DMS114 treated with DMSO at 0.1 percent for 48 hours (cell line): ENCODE results near the gene HAGH.
A peak's percentile ranks its signal among the peaks of the same experiment; 100 is the strongest.
"Not testable (repeated sequence)": the region's sequence is repeated elsewhere in the genome, so short reads cannot be mapped to it uniquely, and the experiment has no call there.

ENCODE experiments used
- DNase-seq: peaks from one replicate; lab custom pipeline; 2025; ENCODE audit not compliant: unreplicated experiment; lab: John Stamatoyannopoulos, UW

Gene HAGH

DNA sequence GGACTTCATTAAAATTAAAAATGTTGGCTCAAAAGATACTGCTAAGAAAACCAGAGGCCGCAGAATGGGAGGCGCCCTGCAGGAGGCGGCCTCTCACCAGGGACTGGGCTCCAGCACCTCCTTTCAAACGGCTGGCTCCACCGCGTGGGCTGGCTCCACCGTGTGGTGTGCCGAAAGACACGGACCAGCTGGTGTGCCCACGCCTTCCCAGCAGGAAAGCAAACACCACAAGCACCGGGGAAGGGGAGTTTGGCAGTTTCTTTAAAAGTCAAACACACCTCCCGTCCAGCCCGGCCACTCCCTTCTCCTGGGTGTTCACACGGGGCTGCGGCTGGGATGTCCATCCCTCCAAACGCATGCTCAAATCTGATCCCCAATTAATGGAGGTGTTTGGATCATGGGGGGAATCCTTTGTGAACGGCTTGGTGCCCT lies 13.9 kb downstream of the HAGH start:
- DNase-seq, result peak; percentile 31

DNA sequence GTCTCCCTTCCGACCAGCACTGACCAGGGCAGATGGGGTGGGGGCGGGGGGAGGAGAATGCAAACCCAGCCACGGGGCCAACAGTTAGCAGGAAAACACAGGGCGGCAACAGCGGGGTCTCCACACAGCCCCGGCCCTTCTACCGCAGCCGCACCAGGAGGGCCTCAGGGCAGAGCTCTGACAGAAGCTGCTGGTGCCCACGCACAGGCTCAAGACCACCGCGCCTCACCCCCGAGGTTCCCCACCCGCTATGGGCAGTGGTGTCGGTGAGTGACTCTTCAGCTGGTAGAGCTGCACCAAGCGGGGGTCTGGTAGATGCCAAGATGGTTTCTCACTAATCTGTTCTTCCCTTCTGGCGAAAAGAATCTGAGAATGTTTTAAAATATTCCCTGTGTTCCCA lies 16.1 kb downstream of the HAGH start:
- DNase-seq, result no peak

DNA sequence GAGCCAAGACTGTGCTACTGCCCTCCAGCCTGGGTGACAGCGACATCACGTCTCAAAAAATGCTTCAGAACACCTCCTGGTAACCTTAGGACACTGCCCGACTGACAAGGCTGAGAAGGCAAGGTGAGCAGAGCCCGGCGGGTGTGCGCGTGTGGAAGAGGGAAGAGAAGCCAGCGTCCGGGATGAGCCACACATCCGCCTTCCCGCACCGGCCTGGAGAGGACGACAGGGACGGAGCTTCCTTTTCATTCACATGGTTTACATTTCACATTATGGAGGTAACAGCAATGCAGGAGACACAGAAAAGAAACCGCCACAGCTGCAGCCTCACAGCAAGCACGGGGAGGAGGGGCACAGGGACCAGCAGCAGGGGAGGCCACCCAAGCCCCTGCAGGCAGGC lies 16.5 kb downstream of the HAGH start:
- no peak for DNase-seq

DNA sequence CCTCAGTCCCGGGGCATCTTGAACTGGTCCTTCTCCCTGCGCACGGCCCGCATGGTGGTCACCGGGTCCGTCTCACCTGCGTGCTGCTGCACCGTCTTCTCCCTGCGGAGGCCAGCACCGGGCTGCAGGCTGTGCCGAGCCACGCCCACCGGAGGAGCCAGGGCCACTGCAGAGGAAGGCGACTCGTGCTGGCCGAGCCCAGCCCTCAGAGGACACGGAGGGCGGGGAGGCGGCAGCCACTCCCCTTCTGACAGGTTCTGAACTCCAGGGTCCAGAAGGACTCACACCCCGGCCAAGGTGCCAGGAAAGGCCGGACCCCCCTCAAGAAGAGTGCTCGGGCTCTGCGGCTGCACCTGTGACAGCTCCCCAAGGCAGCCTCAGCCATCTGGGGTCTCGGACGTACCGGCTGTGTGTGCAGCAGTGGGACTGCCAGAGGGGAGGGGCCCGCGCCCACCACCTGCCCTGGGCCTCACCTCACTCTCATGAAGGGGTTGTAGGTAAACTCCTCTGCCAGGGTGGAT lies 17.3 kb downstream of the HAGH start:
- no peak for DNase-seq

DNA sequence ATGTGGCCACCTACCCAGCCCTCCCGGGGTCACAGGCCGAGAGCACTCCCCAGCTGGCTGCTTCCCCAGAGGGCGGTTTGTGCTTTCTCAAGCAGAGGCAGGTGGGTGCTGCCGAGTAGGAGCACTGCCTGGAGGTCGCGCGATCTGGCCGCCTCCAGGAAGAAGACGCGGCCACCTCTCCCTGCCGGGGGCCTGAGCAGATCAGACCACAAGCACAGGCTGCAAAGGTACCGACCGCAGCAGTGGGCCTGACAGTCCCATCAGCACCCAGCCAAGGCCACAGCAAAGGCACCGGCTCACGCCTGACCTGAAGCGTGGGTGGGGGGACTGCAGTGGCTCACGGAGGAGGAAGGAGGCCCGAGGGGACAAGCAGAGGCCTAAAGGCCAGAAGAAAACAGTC lies 17.9 kb downstream of the HAGH start:
- no peak for DNase-seq

DNA sequence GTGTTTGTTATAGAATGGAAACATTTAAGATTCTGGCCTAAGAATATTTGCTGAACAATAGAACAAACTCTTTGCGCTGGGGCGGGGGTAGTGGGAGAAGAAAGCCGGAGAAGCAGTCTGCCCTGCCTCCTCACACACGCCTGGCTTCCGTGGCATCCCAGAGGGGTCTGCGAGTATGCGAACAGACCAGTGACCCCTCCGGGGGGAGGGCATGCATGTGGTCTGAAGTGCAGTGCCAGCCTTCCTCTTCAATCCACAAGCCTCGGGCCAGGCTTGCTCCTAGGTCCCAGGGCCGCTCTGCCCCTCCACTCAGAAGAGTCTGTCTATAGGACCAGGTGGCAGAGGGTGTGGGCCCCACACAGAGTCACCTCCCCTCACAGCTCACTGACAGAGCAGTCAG lies 19.0 kb downstream of the HAGH start:
- DNase-seq, result no peak

DNA sequence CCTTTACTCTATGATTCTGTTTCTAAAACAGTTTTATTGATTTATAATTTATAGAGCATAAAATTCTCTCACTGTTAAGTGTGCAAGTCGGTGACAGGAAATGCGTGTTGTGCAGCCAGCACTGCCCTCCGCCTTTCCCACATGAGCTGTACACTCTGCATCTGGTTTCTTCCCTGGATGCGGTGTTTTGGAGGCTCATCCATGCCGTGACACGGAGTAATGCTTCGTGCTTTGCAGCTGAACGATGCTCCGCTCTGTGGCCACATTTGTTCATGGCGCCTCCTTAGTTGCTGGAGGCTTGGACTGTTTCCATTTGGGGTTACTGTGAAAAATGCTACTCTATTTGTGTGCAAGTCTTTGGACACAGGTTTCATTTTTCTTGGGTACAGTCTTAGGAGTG lies 25.9 kb downstream of the HAGH start:
- DNase-seq, result no peak

DNA sequence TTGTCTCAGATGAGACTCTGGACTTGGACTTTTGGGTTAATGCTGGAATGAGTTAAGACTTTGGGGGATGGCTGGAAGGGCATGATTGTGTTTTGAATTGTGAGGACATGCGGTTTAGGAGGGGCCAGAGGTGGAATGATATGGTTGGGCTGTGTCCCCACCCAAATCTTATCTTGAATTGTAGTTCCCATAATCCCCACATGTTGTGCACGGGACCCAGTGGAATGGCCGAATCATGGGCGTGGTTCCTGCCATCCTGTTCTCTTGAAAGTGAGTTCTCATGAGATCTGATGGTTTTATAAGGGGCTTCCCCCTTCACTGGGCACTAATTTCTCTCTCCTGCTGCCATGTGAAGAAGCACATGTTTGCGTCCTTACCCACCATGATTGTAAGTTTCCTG lies 27.4 kb downstream of the HAGH start:
- not testable (repeated sequence) for DNase-seq

DNA sequence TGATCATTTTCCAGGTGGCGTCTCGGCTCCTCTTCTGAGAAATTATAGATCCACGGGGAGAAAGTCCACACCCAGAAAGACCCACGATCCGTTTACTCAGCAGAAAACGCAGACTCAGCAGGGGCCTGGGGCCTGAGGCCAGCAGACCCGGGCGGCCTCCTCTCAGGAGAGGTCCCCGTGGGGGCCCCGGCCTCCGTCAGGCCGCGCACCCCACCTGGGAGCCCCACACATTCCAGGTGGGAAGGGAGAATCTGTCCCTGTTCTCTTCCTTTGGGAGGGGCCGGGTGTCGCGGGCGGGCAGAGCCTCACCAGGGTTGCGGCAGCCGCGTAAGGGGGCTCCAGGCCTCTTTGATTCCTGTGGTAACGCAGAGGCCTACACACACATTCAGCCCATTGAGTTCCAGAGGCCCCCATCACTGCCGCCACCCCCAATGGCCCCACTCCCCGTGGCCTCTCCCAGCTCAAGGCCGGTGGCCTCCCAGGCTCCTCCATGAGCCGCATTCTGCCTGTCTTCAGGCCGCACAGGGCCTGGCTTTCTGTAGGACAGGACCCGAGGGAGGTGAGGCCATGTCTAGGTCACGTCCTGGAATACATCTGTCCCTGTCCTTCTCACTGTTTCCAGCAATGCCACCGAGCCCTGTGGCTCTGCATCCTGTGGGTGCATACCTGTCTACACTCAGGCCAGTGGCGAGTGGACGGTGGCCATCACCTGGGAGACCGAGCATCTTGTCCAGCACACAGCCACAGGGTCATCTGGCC lies 31.5 kb downstream of the HAGH start:
- no peak for DNase-seq

DNA sequence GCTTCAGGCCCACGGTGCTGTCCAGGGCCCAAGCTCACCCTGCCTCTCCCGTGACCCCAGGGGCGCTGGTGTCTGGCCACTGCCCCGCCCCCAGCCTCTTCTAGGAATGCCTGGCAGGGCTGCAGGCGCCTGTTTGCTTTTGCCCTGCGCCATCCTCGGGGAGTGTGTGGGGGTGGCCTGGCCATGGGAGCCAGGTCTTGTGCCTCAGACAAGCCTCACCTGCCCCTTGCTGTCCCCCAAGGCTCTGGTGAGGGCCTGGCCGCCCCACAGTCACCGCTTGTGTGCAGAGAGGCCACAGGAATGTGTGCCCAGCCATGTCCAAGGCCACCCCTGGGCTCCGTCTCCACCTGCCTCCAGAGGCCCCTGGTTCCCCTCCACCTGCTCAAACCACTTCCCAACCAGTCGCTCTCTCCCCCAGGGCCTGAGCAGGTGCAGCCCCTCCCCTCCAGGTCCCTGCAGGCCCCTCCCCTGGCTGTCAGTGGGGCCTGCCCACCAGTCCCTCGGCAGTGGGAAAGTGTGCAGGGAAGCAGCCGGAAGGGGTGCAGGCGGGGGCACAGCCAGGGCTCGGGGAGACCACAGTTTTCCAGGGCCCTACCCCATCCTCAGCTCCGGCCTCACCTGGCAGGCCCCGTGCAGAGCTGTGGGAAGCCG lies 32.3 kb downstream of the HAGH start:
- no peak for DNase-seq

DNA sequence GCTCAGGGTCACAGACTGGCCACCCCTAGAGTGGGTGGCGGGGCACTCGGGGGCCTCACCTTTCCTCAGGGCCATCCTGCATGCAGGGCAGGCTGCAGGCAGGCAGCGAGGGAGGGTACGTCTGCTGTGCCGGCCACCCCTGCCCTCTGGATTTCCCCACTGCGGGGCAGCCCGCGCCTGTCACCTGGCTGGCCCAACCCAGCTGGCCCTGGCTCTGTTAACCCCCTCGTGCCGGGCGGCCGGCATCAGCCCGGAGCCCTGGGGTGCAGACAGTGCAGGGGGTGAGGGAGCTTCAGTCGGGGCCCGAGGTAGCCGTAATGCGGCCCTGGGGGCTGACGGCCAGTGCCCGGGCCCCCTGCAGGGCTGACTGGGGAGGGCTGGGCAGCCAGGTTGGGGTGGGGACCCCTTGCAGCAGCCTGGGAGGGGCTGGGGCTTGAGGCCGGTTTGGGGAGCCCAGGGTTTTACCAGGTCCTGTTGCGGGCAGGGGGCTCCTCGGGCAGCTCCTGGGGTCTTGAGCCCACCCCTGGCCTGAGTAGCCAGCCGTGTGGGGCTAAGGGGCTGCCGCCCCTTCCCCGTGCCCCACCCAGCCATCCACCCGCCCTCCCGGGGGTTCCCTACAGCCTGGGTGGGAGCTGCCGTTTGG lies 32.9 kb downstream of the HAGH start, which contains the start of gene IGFALS:
IGFALS (minus strand) TSS at position 128 of the 643 bp plus-strand sequence; CDS start at position 75, 53 bp downstream.
- DNase-seq, result no peak

DNA sequence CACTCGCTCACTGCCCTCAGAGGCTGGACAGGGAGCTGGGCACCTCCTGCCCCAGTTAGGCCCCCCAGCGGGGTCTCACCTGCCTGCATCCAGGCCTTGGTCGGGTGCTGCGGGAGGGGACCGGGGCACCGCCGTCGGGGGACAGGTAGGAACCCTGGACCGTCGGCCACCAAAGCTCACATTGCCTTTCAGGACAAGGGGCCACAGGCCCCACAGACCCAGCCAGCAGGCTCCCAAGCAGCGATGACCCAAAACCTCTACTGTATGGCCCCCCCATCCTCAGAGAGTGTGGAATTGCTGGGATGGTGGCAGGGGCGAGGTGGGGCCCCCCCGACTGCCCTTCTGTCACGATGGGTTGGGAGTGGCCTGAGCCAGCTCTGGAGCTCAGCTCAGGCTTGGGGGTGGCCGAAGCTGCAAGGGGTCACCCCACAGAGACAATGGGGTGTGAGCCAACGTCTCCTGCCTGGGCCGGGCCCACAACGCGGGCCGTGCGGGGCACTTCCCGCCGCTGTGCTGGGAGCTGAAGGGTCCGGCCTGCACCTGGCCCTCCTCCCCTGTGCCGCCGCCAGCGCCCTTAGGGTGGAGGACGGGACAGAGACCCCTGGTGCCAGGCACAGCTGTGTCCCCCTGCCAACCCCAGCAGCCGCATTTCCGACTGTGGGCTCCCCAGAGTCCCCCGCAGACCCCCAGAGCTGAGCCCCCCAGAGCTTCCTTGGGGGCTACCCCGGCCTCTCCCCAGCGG lies 33.6 kb downstream of the HAGH start:
- no peak for DNase-seq

DNA sequence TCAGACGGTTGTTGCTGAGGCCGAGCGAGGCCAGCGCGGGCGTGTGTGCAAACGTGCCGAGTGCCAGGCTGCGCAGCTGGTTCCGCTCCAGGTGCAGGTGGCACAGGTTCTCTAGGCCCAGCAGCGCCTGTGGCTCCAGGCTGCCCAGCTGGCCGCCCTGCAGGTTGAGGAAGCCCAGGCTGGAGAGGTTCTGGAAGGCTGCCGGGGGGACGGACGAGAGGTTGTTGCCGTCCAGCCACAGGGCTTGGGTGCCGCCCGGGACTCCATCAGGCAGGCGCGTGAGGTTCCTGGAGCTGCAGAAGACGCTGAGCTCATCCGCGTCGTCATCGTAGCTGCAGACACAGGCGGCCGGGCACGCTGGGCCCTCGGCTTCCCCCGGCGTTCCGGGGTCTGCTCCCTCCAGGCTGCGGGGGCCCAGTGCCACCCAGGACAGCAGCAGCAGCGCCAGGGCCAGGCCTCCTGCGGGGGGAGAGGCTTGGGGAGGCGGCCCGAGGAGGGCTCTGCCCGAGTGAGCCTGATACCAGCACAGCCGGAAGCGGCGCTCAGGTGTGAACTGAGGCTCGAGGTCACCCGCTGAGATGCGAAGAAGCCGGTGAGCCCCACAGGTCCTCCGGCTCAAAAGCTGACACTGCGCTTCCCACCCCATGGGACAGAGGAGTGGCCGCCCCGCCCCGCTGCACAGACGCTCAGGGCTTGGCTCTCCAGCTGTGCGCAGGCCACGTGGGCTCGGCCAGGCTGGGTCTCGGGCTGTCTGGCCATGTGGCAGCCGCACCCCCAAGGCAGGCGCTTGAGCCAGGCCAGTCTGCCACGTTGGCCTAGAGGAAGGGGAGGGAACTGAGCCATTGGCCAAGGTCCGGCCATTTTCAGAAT lies 34.4 kb downstream of the HAGH start:
- no peak for DNase-seq

DNA sequence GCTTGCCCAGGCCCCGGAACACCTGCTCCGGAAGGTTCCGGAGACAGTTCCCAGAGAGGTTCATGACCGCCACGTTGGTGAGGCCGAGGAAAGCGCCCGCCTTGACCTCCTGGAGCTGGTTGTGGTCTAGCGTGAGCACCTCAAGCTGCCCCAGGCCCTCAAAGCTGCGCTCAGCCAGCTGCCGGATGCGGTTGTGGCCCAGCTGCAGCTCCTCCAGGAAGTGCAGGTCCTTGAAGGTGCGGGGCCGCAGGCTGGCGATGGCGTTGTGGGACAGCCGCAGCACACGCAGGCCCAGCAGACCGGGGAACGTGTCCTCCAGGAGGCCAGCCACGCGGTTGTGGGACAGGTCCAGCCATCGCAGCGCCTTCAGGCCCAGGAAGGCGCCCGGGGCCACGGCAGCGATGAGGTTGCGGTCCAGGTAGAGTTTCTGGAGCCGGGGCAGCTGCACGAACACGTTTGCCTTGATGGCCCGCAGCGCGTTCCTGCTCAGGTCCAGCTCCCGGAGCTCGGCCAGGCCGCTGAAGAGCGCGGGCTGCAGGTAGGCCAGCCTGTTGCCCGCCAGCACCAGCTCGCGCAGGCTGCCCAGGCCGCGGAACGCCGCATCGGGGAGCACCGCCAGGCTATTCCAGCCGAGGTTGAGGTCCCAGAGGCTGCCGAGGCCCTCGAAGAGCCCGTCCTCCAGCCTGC lies 35.2 kb downstream of the HAGH start:
- no peak for DNase-seq

DNA sequence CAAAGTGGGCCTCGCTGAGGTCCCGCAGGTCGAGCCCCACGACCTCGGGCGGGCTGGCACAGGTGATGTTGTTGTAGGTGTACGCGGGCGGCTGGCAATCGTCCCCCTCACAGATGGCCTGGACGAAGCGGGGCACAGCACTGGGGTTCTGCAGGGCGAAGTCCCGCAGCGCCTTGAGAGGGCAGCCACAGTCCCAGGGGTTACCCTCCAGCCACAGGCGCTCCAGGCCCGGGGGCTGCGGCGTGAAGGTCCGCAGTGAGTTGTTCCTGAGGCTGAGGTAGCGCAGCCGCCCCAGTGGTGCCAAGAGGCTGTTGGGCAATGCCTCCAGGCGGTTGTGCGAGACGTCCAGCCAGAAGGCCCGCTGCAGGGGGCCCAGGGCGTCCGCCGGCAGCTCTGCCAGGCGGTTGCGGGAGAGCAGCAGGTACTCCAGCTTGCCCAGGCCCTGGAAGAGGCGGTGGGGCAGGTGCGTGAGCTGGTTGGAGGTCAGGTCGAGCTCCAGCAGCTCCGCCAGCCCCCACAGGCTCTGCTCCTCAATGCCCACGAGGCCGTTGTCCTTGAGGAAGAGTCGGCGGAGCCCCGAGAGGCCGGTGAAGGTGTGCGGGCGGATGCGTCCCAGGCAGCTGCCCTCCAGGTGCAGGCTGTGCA lies 35.9 kb downstream of the HAGH start:
- no peak for DNase-seq

DNA sequence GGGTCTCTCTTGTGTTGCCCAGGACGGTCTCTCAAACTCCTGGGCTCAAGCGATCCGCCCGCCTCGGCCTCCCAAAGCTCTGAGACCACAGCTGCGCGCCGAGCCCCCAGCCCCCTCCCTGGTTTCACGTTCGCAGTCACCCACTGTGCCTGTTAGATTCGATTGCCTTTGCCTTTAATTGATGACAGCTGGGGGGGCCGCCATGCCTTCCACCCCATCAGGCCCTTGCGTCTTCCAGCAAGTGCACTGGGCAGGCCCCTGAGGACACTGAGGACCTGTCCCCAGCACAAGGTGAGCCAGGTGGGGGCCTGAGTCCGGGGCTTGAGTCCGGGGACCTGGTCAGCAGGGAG lies 36.4 kb downstream of the HAGH start:
- no peak for DNase-seq

DNA sequence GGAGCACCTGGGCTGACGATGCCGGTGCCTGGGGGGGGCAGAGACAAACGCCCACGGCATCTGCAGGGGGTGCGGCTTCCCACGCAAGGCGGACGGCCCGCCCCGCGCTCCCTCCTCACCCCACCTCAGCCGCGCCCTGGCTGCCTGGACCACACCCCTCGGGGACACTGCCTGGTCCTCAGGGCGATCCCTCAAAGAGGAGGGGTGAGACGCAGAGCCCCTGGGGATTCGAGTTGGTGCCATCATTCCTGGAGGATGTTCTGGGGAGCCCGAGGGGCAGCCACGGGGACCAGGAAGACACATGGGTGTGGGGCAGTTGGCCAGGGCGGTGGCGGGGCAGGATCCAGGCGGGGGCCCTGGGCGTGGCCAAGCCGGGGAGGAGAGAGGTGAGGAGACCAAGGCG lies 37.0 kb downstream of the HAGH start:
- DNase-seq, result no peak

DNA sequence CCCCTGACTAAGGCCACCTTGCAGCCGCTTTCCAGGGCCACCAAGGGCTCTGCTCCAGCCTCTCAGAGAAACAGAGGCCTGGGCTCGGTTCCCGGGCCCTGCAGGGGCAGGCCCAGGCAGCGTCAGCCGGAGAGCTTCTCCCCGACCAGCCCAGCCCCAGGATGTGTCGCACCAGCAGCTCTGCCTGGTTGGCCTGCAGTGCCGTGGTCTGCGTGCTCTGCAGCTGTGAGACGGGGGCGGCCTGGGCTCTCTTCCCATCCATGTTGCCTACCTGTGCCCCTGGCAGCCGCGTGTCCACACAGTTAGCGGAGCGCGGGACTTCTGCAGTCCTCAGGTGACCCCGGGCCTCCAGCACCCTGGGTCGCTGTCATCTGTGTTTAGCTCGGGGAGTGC lies 37.9 kb downstream of the HAGH start:
- DNase-seq, result no peak

DNA sequence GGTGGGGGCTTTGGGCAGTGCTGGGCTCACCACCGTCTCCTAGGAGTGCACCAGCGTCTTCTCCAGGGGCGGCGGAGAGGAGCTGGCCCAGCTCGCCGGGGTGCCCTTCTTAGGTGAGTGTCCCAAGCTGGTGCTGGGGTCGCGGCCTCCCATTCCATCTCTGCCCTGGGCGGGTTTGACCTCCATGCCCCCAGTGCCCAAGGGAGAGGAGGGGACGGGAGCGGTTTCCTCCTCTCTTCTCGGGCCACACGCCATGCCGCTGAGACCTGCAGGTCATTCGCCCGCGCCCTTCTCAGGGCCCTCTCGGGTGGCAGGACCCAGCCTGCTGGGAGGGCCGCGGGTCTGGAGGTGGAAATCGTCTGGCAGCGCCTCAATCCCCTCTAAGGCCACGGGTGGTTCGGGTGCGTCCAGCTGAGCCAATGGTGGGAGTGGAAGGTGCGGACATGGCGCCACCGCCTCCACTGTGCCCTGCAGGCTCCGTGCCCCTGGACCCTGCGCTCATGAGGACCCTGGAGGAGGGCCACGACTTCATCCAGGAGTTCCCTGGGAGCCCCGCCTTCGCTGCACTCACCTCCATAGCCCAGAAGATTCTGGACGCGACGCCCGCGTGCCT lies 38.4 kb downstream of the HAGH start:
- DNase-seq, result no peak
